HG03469 (cell line): ENCODE results near the gene GALNTL6.
"Not testable (repeated sequence)": the region's sequence is repeated elsewhere in the genome, so short reads cannot be mapped to it uniquely, and the experiment has no call there.

ENCODE experiments used
- ATAC-seq: cut with Tn5 transposase; IDR thresholded peaks from one replicate; pipeline ENCODE4 v1.9.1; 2021; ENCODE audit warnings: mild to moderate bottlenecking, moderate library complexity, moderate number of reproducible peaks; ENCODE audit not compliant: unreplicated experiment

The GALNTL6 gene

DNA sequence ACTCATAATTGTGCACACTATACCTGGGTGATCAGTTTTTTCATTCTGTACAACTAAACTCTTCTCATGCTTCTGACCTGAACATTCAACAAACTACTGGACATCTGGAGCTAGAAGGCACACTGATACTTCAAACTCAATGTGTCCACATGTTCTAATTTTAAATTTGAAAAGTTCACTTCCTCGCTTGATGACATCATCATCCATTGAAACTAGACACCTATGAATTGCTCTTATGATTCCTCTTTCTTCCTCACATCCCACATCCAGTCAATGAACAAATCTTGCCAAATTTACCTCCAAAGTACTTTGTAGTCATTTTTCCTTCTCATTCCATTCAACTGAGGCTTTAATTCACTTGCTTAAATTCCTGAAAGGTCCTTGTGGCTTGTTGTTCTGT, 549.4 kb downstream of the GALNTL6 start:
- no peak for ATAC-seq

GRCh38 chr4:172369471-172369959, 556.3 kb downstream of the GALNTL6 start:
- no peak for ATAC-seq

DNA sequence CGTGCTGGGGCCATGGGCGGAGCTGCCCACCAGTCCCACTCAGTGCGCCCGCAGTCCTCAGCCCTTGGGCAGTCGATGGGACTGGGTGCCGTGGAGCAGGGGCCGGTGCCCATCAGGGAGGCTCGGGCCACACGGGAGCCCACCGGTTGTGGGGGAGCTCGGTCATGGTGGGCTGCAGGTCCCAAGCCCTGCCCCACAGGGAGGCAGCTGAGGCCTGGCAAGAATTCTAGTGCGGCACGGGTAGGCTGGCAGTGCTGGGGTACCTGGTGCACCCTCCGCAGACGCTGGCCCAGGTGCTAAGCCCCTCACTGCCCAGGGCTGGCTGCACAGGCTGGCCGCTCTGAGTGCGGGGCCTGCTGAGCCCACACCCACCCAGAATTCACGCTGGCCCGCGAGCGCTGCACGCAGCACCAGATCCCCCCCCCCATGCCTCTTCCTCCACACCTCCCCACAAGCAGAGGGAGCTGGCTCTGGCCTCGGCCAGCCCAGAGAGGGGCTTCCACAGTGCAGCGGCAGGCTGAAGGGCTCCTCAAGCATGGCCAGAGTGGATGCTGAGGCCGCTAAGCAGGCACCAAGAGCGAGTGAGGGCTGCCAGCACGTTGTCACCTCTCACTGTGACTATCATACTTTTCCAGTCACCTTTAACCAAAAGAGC, 564.4 kb downstream of the GALNTL6 start:
- no peak for ATAC-seq

DNA sequence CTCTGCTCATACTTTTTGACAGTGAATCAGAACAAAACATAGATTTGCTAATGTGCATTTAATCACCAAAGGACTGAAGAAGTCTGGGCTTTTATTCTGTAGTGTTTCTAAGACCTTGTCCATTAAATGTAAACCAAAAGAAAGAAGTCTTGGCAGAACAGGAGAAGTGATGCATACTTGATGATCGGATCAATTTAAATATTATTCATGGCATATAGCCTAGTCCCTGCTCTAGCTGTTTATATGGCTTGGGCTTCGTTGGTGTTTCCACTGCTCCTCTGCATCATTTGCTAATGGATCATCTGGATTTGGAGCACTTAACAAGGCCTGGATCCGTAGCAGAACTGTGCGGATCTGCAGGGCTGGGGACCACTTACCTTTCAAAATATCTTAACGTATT, 566.6 kb downstream of the GALNTL6 start:
- ATAC-seq: no peak

GRCh38 chr4:172390331-172390730, 577.1 kb downstream of the GALNTL6 start:
- ATAC-seq: no peak

- no peak for ATAC-seq
These were observed 579.5 kb downstream of the GALNTL6 start for GRCh38 chr4:172392741-172393140.

- ATAC-seq: no peak
These were observed 580.0 kb downstream of the GALNTL6 start for GRCh38 chr4:172393220-172393619.

- ATAC-seq: no peak
These were observed 591.5 kb downstream of the GALNTL6 start for GRCh38 chr4:172404676-172405075.

DNA sequence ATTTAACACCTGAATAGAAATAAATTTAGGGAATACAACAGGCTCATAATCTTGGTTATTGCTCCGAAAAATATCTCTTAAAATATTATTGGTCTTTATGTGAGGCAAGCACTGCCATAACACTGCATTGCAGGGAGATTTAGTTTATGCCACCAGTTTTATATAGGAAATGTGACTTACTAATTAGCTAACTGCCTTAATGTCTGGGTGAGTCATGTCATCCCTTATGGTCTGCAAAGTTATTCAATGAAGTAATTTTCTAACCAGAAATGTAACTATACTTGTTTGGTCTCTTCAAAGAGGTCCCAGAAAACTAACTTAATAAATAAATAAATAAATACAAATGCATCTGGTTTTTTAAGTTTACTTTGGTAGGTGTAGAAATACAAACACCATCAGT, 597.2 kb downstream of the GALNTL6 start:
- no peak for ATAC-seq

DNA sequence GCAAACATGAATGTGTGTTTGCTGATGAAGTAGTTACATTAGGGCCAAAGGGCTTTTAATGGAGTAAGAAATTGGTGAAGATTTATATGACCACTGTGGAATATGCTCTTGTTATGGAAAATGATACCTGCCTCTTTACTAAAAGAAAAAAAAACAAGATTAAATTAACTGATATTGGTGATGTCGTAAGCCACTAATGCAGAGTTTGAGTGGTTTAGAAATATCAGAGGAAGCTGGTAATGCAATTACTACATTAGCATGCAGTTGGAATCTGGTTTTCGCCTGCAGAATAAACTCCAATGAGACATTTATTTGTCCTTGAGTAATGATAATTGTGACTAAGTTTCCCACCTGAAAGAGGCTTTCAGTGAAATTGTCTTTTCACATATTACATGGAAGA, 597.9 kb downstream of the GALNTL6 start:
- ATAC-seq: no peak

GRCh38 chr4:172412851-172413580, 599.8 kb downstream of the GALNTL6 start:
- no peak for ATAC-seq

GRCh38 chr4:172428979-172429378, 615.8 kb downstream of the GALNTL6 start:
- not testable (repeated sequence) for ATAC-seq

- ATAC-seq: no peak
These were observed 667.3 kb downstream of the GALNTL6 start for GRCh38 chr4:172480471-172480870.

GRCh38 chr4:172481802-172482508, 668.8 kb downstream of the GALNTL6 start:
- no peak for ATAC-seq

DNA sequence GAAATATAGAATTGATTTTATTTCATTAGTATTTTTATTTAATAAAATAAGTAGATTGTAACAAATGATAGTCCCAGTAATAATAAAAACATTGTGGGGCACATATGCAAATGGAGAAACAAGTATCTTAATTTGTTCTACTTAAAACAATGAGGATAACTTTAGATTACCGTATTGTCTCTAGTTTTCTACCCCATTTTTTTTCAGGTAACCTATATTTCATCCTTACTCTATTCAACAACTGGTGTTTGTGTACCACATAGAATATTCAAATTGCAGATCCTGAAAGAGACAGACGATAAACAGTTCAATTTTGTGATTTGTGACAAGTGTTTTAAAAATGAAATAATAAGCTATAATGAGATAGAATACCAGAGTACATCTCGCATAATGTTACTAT, 671.8 kb downstream of the GALNTL6 start:
- ATAC-seq: no peak

DNA sequence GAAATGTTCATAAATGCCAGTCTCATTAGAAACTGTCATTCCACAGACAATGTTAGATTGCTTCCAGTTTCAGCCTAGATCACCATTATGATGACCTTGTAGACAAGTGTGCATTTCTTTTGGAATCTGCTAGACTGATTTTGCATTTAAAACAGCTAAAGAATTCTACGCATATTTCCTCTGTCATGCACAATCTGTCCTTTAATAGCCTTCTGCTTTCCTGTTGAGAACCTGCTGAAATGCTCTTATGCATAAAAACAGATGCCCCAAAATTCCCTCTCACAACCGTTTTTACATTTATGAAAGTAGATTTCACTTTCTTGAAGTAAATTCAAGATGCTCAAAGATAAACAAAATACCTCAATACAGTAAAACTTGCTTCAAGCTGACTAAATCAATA, 673.3 kb downstream of the GALNTL6 start:
- ATAC-seq: no peak

DNA sequence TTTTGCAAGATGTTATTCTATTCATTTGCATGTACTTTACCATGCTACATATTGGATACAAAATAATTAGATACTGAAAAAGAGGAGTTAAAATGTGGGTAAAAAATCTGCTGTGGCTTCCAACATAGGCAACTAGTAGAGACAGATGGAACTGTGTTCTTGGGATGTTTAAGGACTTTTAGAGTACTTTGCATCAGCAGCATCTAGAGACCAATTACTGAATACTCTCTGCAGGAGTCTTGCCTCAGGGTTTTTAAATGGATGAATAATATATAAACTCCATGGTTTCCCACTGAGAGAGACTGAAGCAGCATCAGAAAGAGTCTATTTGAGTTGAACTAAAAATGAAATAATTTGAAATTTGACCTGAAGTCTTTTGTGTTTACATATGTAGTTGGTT, 676.7 kb downstream of the GALNTL6 start:
- no peak for ATAC-seq

DNA sequence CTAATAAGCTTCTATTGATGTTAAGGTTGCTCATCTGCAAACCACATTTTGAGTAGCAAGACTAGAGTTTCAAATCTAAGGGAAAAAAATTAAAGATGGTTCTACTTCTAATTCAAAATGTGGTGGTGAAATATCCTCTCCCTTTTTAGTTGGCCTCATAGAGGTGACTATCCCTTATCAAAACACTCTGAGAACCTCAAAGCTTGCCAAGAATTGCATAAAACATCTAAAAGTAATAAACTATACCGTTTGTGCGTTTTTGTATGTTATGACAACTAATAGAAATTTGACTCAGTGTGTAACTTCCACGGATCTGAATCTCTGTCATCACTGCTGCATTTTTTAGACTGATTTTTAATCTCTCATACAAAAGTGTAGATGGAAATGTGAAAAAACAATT, 682.6 kb downstream of the GALNTL6 start:
- ATAC-seq: no peak

DNA sequence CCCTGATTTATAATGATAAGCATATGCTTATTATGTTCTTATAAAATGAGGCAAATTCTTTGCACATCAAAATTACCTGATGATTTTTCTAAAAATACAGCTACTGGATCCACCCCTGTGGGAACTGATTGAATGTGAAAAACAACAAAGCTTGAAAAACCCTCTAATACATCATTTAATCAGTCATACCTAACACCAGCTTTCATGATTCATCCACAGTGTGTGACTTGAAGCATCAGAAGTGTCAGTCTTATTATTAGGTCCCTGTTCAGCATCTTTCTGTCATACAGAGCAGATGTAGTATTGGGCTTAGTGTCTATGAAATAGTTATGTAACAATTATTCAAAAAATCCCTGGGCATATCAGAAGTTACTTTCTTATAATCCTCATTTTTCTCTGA, 684.1 kb downstream of the GALNTL6 start:
- ATAC-seq: no peak

DNA sequence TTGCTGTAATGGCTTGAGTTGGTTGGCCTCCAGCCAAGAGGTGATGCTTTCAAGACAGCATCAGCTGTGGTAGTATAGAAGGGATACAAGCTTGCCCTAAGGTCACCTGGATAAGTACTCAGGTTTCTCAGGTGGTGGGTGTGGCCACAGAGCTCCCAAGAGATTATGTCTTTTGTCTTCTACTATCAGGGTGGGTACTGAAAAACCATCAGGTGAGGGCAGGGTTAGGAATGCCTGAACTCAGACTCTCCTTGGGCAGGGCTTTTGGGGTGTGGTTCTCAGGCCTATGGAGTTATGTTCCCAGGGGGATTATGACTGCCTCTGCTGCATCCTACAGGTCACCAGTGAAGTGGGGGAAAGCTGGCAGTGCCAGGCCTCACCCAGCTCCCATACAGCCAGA, 700.8 kb downstream of the GALNTL6 start:
- ATAC-seq: no peak

- no peak for ATAC-seq
These were observed 701.6 kb downstream of the GALNTL6 start for GRCh38 chr4:172514801-172515200.
